ENCODE measurements around the gene ABLIM2.

Gene ABLIM2

GRCh38 chr4:8150152-8151090 is 8.2 kb downstream of the ABLIM2 start:
- H3K27me3 ChIP-seq (ENCODE audit: insufficient read depth, poor library complexity, severe bottlenecking) = peaks cover 9% of the 10 kb centered on the region
- no peak for DNase-seq (ENCODE audit: low read depth in 1 of 2, low spot score in 1 of 2)
- H3K27ac ChIP-seq (replicated peaks) = no peak overlapping the region
- H3K4me3 ChIP-seq (replicated peaks; ENCODE audit: insufficient read depth, low read length) = no peak overlapping the region
- TF ChIP-seq SPI1 (IDR thresholded peaks at IDR 0.05; ENCODE audit: borderline replicate concordance, low read depth) (no peak), GABPA (IDR thresholded peaks at IDR 0.05; ENCODE audit: low read depth) (no peak), CTCF (IDR thresholded peaks at IDR 0.05; ENCODE audit: insufficient read depth, low read length) (no peak), POLR2AphosphoS5 (IDR thresholded peaks at IDR 0.05; ENCODE audit: low read depth) (no peak)
- TF ChIP-seq, protein P1, sequence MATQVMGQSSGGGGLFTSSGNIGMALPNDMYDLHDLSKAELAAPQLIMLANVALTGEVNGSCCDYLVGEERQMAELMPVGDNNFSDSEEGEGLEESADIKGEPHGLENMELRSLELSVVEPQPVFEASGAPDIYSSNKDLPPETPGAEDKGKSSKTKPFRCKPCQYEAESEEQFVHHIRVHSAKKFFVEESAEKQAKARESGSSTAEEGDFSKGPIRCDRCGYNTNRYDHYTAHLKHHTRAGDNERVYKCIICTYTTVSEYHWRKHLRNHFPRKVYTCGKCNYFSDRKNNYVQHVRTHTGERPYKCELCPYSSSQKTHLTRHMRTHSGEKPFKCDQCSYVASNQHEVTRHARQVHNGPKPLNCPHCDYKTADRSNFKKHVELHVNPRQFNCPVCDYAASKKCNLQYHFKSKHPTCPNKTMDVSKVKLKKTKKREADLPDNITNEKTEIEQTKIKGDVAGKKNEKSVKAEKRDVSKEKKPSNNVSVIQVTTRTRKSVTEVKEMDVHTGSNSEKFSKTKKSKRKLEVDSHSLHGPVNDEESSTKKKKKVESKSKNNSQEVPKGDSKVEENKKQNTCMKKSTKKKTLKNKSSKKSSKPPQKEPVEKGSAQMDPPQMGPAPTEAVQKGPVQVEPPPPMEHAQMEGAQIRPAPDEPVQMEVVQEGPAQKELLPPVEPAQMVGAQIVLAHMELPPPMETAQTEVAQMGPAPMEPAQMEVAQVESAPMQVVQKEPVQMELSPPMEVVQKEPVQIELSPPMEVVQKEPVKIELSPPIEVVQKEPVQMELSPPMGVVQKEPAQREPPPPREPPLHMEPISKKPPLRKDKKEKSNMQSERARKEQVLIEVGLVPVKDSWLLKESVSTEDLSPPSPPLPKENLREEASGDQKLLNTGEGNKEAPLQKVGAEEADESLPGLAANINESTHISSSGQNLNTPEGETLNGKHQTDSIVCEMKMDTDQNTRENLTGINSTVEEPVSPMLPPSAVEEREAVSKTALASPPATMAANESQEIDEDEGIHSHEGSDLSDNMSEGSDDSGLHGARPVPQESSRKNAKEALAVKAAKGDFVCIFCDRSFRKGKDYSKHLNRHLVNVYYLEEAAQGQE (IDR thresholded peaks at IDR 0.05; ENCODE audit: insufficient replicate concordance, low read depth) = no peak

DNA sequence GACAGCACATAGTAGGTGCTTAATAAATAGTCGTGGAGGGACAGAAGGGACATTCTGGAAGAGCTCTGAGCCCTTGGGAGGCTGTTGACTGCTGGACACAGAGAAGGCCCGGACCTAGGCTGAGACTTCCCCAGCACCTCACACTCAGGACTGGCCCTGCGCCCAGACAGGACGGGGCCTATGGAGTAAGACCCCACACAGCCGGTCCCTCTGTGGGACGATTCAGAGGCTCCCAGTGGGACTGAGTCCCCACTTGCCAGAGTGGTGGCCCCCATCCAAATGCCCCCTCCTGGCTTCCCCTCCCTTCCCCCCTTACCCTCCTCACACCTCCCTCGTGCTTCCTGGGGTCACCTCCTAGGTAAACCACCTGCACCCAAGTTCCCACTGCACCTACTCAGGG is 8.9 kb downstream of the ABLIM2 start:
- H3K27me3 ChIP-seq (ENCODE audit: insufficient read depth, poor library complexity, severe bottlenecking) = peaks cover 10% of the 10 kb centered on the region
- H3K4me3 ChIP-seq (replicated peaks; ENCODE audit: insufficient read depth, low read length) = no peak overlapping the region
- no peak for TF ChIP-seq CTCF (IDR thresholded peaks at IDR 0.05; ENCODE audit: insufficient read depth, low read length)
- no peak for TF ChIP-seq SPI1 (IDR thresholded peaks at IDR 0.05; ENCODE audit: borderline replicate concordance, low read depth)
- no peak for TF ChIP-seq GABPA (IDR thresholded peaks at IDR 0.05; ENCODE audit: low read depth)
- TF ChIP-seq, protein P1 (IDR thresholded peaks at IDR 0.05; ENCODE audit: insufficient replicate concordance, low read depth) = no peak
- no peak for TF ChIP-seq POLR2AphosphoS5 (IDR thresholded peaks at IDR 0.05; ENCODE audit: low read depth)
- no peak overlapping the region for H3K27ac ChIP-seq (replicated peaks)
- DNase-seq (ENCODE audit: low read depth in 1 of 2, low spot score in 1 of 2) = no peak

GRCh38 chr4:8148785-8149435 is 9.7 kb downstream of the ABLIM2 start:
- Histone ChIP-seq H3K27ac (replicated peaks) (no peak overlapping the region), H3K4me3 (replicated peaks; ENCODE audit: insufficient read depth, low read length) (no peak overlapping the region), H3K27me3 (ENCODE audit: insufficient read depth, poor library complexity, severe bottlenecking) (peaks cover 12% of the 10 kb centered on the region)
- DNase-seq (ENCODE audit: low read depth in 1 of 2, low spot score in 1 of 2) = no peak
- no peak for TF ChIP-seq SPI1 (IDR thresholded peaks at IDR 0.05; ENCODE audit: borderline replicate concordance, low read depth)
- TF ChIP-seq CTCF (IDR thresholded peaks at IDR 0.05; ENCODE audit: insufficient read depth, low read length) = no peak
- no peak for TF ChIP-seq GABPA (IDR thresholded peaks at IDR 0.05; ENCODE audit: low read depth)
- TF ChIP-seq, protein P1 (IDR thresholded peaks at IDR 0.05; ENCODE audit: insufficient replicate concordance, low read depth) = no peak
- TF ChIP-seq POLR2AphosphoS5 (IDR thresholded peaks at IDR 0.05; ENCODE audit: low read depth) = no peak
